ENCODE data around the gene SYNGR2.

Gene SYNGR2

DNA sequence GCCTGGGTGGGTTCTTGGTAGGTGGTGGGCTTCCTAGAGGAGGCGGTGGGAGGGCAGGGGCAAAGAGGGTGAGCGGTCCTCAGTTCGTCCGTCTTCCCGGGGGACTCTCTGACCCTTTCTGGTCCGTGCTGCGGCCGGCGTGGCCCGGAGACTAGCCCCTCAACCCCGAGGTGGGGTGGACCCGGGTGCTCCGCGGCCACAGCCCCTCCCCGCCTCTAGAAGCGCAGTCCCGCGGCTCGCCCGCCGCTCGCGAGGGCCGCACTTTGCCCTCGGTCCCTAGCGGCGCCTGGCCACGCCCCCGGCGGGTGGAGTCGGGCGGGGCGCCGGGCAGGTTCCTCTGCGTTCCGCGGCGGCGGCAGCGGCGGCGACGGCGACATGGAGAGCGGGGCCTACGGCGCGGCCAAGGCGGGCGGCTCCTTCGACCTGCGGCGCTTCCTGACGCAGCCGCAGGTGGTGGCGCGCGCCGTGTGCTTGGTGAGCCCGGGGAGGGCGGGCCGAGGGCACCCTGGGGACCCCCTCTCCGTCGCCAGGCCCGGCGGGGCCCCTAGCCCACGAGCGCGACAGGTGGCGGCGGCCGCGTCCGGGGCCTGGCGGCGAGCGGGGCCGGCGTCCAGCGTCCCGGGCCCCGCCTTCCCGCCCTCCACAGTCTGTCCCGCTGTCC lies at the start of gene SYNGR2:
Gene SYNGR2 (plus strand): TSS at position 340 of the 661 bp plus-strand sequence. CDS start 36 bp downstream, at position 376.
- DNase-seq = peak; percentile 87

DNA sequence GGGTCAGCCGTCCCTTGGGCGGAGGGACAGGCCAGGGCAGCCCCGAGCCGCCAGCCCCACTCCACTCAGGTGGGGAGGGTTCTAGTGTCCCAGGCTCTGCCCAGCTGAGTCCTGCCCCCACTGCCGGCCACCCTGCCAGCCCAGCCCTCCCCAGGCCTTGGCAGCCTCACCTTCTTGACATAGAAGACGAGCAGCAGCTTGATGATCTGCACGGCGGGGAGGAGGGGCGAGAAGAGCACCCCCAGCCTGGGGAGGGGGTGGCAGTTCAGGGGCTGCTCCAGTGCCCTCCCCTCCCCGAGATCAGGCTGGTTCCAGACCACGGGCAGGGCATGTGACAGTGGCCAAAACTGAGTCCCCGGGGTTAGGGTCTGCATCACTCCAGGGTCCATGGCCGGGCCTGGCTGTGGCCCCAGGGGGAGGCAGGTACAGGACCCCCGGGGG lies 49.6 kb upstream of the SYNGR2 start:
- DNase-seq = no peak

DNA sequence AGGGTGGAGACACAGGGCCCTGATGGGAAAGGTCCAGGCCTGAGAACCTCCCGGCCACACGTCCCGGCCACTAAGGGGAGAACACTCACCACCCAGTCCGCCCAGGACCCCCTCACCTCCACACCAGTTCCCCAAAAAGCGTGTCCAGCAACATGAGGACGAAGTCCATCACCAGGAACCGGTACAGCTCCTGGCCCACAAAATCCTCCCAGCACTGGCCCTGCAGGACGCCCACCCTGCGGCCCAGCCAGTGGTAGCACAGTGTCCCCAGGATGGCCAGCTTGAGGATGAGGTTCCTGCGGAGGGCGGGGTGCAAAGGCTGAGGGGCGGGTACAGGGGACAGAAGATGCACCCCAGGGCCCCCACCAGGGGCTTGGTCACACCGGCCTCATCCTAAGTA lies 47.8 kb upstream of the SYNGR2 start:
- no peak for DNase-seq

DNA sequence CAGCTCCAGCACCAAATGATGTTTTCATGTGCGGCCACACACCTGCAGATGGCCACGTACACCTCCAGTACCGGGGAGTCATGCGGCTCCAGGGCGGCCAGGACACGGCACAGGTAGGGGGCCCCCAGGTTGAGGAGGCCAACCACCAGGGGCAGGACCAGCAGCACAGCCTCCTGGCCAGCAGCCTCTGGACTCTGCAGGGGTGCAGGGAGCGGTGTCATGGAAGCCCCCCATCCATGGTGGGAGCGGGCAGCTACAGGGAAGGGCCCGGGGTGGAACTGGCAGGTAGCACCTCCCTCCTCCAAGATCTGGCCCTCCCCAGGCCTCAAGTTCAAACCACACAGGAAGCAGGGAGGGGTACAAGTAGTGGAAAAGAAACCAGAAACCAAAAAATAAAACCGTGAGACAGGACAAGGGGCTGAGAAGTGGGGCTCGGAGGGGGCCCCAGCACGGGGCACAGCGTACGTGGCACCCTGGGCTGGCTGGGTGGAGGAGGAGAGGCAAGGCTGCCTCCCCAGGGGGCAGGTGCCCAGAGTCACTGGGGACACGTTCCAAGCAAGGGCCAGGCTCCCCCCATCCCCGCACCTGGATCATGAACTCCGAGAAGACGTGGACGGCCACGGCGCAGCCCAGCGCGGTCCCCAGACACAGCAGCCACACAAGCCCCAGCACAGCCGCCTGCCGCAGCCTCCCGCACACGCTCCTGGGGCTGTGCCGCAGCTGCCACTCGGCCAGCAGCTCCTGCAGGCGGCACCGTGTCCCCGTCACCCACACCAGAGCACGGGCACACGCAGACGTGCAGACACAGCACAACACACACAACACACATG lies 47.2 kb upstream of the SYNGR2 start:
- peak; percentile 57 for DNase-seq

GRCh38 chr17:78121801-78122215 lies 46.6 kb upstream of the SYNGR2 start:
- DNase-seq = no peak

GRCh38 chr17:78122216-78122930 lies 46.0 kb upstream of the SYNGR2 start:
- no peak for DNase-seq

DNA sequence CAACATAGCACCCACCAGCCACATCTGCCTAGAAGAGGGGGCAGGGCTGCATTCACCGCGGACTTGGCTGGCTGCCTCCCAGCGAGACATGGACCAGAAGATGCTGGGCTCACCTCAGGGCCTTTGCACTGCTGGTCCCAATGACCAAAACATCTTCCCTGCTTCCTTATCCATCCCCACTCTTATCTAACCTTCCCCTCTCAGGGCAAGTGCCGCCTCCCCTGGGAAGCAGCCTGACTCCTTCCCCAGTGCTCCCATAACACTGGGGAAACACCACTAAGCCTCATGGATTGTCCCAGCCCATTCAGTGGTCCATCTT lies 45.5 kb upstream of the SYNGR2 start:
- DNase-seq = no peak

DNA sequence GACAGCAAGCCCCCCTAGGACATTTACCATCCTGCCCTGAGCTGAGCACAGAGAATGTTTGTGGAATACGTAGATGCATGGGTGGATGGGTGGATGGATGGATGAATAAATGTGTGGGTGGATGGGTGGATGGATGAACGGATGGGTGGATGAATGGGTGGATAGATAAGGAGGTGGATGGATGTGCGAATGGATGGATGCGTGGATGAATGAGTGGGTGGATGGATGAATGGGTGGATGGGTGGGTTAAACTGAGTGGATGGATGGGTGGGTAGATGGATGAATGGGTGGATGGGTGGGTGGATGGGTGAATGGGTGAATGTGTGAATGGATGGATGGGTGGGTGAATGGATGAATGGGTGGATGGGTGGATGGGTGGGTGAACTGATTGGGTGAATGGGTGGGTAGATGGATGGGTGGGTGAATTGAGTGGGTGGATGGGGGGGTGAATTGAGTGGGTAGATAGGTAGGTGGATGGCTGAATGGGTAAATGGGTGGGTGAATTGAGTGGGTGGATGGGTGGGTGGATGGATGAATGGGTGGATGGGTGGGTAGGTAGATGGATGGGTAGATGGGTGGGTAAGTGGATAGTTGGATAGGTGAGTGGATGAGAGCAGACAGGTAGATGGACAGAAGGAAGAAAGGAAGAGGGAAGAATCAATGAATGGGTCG lies 45.0 kb upstream of the SYNGR2 start:
- no peak for DNase-seq

- DNase-seq = peak; percentile 70
These were observed 44.1 kb upstream of the SYNGR2 start for GRCh38 chr17:78124081-78124835.

DNA sequence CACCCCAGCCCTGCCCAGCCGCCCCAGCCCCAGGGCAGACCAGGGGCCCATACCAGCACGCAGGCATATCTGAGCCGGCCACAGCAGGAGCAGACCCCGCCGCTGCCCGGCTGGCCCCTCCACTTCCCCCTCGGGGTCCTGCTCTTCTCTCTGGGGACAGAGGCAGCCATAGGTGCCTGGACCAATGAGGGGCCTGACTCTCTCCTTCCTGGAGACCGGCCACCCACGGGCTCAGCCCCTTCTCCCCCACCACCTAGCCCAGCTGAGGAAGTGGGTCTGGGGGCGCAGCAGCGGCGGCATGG lies 43.6 kb upstream of the SYNGR2 start:
- DNase-seq = no peak

GRCh38 chr17:78125138-78125913 lies 43.1 kb upstream of the SYNGR2 start:
- DNase-seq = no peak

DNA sequence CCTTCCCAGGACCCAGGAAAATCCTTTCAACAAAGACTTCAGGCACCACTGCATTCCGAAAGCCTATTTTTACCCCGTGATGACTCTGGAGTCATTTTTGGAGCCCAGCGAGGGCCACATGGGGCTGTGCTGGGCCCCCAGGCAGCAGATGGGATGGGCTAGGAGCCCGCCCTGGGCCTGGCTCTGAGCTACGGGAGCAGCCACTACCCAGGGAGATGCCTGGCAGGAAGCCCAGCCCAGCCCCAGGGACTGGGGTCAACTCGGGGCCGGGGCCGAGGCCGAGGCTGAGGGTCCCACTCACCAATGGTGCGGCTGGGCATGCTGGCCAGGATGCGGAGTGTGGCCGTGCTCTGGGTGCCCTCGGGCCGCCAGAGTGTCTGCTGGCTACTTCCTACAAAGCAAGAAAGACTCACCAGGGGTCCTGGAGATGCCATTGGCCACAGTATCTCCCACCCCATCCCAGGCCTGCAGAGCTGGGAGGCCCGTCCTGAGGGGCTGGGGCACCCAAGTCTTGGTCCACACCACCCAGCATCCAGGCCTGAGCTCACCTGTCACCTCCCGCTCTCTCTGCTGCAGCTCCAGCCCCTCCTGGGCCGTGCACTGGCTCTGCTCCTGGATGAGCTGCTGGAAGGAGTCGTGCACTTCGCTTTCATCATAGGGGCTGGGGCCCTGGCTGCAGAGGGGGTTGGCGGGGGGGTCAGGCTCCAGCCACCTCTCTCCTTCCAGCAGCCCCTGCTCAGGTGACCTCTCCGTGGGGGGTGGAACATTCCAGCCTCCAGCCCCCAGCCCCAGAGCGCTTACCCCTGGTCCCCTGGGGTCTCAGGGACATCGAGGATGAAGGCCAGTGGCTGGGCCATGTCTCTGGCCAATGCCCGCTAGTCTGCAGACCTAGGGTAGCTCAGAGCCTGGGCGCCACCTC lies 42.1 kb upstream of the SYNGR2 start:
- DNase-seq = no peak

DNA sequence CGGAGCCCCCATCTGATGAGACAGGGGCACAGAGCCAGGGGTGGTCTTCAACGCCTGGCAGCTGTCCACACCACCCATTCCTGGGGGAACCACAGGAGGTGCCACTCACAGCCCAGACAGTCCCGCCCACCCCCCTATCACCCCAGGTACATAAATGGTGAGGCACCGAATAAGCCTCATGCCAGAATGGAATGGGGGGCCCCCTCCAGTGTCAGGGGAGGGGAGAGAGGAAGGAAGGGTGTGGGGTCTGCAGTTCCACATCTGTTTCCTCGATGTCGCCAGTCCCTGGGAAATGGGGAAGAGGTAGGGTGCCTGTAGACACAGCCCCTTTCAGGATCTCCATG lies 41.5 kb upstream of the SYNGR2 start:
- DNase-seq = no peak

DNA sequence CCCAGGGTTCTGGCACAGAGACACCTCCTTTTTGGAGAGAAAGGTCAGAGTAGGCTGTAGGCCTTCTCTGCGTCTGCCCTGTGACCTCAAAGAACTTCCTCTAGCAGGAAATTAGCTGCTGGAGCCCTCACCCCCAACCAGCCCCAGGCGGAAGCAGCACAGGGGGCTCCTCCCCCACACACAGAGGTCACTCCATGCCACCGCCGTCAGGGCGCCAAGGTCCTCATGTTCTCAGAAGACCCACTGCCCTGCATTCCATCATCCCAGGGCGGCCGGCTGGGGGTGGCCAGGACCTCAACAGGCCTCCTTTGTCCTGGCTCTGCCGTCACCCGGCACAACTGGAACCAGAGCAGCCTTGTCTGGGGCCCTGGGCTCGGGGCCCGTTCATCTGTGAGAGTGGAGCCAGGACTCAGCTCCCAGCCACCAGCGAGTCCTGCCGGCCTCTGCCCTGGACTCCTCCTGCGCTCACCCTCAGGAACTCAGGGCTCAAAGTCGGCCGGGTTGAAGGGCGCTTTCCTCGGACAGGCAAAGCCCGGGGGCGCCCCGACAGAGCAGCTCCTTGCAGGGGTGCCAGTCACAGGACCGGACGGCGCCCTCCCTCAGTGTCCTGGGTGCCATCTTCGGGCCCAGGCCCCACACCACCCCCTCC lies 41.0 kb upstream of the SYNGR2 start:
- peak; percentile 72 for DNase-seq

DNA sequence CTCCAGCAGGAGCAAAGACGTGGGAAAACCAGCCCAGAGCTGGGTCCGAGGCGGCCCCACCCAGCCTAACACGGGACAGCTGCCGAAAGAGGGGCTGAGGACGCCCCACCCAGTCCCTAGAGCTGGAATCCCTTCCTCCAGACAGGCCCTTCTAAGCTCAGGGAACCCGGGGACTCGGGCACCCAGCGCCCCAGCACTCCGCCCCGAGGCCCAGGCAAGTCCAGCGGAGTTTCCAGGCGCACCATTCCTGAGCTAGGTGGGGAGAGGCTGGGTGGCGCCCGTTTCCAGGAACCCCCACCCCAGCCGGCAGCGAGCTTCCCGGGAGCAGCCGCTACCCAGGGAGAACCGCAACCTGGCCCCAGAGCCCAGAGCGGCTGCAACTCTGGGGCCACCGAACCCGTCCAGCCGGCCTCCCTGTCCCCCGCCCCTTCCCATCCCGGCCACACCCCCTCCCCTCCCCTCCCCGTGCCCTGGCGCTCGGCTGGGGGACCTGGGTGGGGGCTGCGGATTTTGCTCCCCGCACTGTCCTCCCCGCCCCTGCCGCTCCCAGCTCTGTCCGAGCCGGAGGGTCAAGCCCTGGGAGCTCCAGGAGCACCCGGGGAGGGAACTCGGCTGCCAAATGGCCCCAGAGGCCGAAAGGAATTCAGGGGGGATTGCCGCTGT lies 40.4 kb upstream of the SYNGR2 start:
- no peak for DNase-seq

DNA sequence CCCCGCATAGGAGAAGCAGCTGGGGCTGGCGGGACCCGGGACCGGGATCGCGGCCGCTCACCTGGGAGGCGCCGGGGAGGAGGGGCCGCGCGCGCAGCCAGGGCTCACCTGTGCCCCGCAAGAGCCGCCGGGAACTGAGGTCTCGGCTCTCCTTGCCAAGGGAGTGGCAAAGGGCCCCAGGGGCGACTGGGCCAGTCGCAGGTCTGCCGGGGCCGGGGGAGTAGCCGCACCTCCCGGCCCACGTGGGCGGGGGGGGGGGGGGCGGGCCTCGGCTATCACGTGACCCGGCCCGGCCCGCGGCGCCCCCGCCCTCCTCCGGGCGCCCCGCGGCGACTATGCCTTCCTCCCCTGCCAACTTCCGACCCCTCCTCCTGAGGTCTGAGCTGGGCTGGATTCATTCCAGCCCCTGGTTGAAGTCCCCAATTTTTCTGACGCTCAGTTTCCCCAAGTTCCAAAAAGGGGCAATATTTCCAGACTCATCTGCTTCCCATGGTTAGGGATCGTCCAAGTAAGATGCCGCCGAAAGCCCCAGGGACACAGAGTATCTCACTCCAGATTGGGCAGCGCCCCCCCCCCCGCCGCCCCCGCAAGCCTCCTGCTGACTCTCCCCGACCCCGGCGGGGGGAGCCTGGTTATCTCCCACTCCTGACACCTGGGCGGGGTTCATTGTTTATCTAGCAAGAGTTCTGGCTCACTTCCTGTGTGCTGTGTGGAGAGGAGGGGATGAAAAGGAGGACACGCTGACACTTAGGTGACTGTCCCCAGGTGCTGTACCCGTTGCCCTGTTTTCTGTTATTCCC lies 39.6 kb upstream of the SYNGR2 start, which contains the start of gene TMC6:
Gene TMC6 (minus strand): TSS at position 205 of the 800 bp plus-strand sequence. CDS start 1,923 bp downstream, outside the sequence.
- peak; percentile 74 for DNase-seq

DNA sequence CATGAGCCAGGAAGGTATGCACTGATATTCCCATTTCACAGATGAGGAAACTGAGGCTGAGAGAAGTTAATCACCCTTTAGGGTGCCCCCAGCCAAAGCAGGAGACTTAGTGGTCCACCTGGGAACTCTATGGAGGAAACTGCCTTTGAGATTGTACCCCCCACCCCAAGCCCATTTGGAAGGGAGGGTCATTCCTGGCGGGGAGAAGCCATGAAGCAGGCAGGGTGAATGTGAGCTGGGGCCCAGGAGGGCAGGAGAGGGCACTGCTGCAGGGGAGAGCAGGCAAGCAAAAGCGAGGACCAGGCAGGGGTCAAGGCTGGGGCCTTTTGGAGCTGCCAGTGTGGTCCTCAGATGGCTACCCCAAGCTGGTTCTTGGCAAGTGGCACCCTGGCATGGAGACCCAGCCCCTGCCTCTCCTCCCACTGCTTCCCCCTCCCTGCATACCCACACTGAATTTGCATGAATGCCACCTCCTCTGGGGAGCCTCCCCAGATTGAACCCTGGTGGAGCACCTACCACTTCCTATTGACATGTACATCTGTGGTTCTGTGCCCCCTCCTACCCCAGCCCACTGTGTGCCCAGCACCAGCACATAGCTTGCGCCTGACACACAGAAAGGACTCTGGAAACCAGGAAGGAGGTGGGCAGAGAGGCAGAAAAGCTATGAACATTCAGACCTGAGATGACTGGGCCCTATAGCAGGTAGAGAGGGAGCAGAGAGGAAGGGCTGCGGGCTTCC lies 38.9 kb upstream of the SYNGR2 start:
- peak; percentile 61 for DNase-seq

GRCh38 chr17:78130090-78130436 lies 38.3 kb upstream of the SYNGR2 start:
- DNase-seq = no peak
